ENCODE results near the gene BANF1.

- TF ChIP-seq BRCA1 (IDR thresholded peaks at IDR 0.05; ENCODE audit: low read depth, low read length) (no peak), POLR2A (IDR thresholded peaks at IDR 0.05; ENCODE audit: low read depth, low read length) (no peak), POLR2AphosphoS5 (IDR thresholded peaks at IDR 0.05; ENCODE audit: low read length) (no peak)
Observed at GRCh38 chr11:66048547-66049323, 46.4 kb downstream of the BANF1 start, which contains the start of gene GAL3ST3.
